OCI-LY7 (cell line): Measurements from ENCODE around the gene LRRC1.

Experiments used
- CTCF ChIP-seq: fragments of 200-600 bp; sonication (generic); conservative IDR thresholded peaks from 2 replicates; pipeline ENCODE4 v1.5.1; 2014; ENCODE audit warnings: mild to moderate bottlenecking, antibody characterized with exemption, low read length, moderate library complexity, mixed read lengths
- EZH2phosphoT487 ChIP-seq: fragments of 200-600 bp; sonication (generic); IDR thresholded peaks from 2 replicates; pipeline ENCODE4 v1.6.1; 2018; ENCODE audit warnings: low read depth, borderline replicate concordance, mild to moderate bottlenecking, mixed run types, antibody characterized with exemption, low read length, moderate library complexity, mixed read lengths

GRCh38 chr6:53854843-53855567 is 60.2 kb downstream of the LRRC1 start:
- TF ChIP-seq EZH2phosphoT487 (no peak), CTCF (no peak)
